Suprapubic skin (tissue), 2 donors: ENCODE results near the gene ERC2.

Experiments used
- EP300 ChIP-seq: sonication (generic); formaldehyde crosslinking; IDR thresholded peaks from one replicate; pipeline ENCODE4 v1.6.1; 2017; ENCODE audit warnings: antibody characterized with exemption
- POLR2A ChIP-seq, 2 donors: fragments of 450-650 bp; IDR thresholded peaks; one replicate each; pipeline ENCODE4 v1.6.1; 2017; ENCODE audit warnings: antibody characterized with exemption in 2 of 2, mild to moderate bottlenecking in 2 of 2, moderate library complexity in 2 of 2

GRCh38 chr3:55521064-55521737 lies 947.1 kb downstream of the ERC2 start:
- TF ChIP-seq POLR2A (IDR thresholded peaks at IDR 0.05) (no peak), EP300 (no peak)
